Erythroblast (primary cell): ENCODE data around the gene SATL1.

Experiments used
- GATA1 ChIP-seq: IDR thresholded peaks from 2 replicates; pipeline ENCODE4 v1.6.1; 2011; ENCODE audit warnings: low read depth, mild to moderate bottlenecking, control low read depth, low read length, moderate library complexity
- POLR2A ChIP-seq: IDR thresholded peaks from 2 replicates; pipeline ENCODE4 v1.6.1; 2011; ENCODE audit warnings: mild to moderate bottlenecking, low read length

DNA sequence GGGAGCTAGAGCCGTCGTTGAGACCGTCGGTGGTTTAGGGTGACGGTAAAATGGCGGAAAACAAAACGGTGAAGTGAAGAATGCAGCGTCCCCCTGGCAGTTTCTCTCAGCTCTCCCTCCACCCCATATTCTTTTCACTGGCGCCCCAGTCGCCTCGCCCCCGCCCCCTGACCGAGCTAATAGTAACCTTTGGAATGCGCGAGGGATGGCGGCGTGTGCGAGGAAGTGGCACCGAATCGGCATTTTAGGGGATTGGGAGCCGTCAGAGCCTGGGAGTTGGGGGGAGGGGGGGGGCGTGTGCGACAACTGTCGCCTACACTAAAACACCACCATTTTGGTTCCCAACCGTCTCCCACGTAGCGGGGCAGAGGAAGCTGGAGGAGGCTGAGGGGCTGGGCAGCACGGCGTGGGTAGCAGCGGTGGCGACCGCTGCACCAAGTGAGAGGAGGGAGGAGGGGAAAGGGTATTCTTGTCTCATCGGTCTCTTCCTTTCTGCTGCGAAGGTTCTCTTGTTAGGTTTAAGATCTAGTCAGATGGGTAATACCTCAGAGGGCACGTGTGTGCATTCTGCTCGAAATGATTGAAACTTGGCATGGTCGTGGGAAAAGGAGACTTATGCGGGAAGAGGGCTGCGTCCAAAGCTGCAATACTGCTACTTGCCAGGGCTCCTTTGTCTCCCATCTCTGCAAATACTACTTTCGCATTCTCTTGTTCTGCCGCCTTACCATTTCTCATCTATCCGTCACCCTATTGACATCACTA lies 1.1 kb upstream of the SATL1 start:
- TF ChIP-seq POLR2A (no peak), GATA1 (no peak)
